IMR-90 (cell line): ENCODE data around the gene CYP2E1. TPM values are rescaled to one million over a fixed set of nuclear protein-coding genes. Genes with fewer than 3 reads are reported as not detected.

Source experiments
- ATAC-seq: fragments of 200-7000 bp; cut with Tn5 transposase; 2 replicates; pipeline ENCODE4 v1.9.1; 2020; ENCODE audit warnings: low read depth, mild to moderate bottlenecking, moderate library complexity
- Bru-seq: library from RNA; stranded (reverse); fragments of 400-500 nt; gene quantifications from one replicate; lab custom pipeline; 2021; lab: Mats Ljungman, UMichigan
- BruChase-seq, 2 experiments: library from RNA; stranded (reverse); fragments of 400-500 nt; gene quantifications; one replicate each; lab custom pipeline; 2021; lab: Mats Ljungman, UMichigan
- BruUV-seq: library from RNA; stranded (reverse); fragments of 400-500 nt; replicated peaks from 2 replicates; lab custom pipeline; 2021; lab: Mats Ljungman, UMichigan
- CTCF ChIA-PET: fragments of 300-600 bp; formaldehyde crosslinking; extraction: SDS; loops from one replicate; lab custom pipeline; 2021; ENCODE audit warnings: antibody characterized with exemption; lab: Yijun Ruan, JAX
- POLR2A ChIA-PET: fragments of 300-600 bp; sonication (Branson Sonifier 250); formaldehyde crosslinking; loops from one replicate; lab custom pipeline; 2022; ENCODE audit warnings: antibody characterized with exemption; ENCODE audit not compliant: unreplicated experiment; lab: Charles Lee
- DNase-seq: peaks from one replicate; pipeline ENCODE4 v3.0.0; 2013
- H2AFZ ChIP-seq: replicated peaks from 2 replicates; pipeline ENCODE3; 2013; ENCODE audit warnings: low read length, mild to moderate bottlenecking; ENCODE audit not compliant: poor library complexity
- H2AK5ac ChIP-seq: 2 replicates; pipeline ENCODE4 v1.6.1; 2013; ENCODE audit warnings: low read depth, low read length, inconsistent platforms
- H2AK9ac ChIP-seq: replicated peaks from 2 replicates; pipeline ENCODE3; 2013; ENCODE audit warnings: mild to moderate bottlenecking, low read depth, low read length, moderate library complexity; ENCODE audit not compliant: poor library complexity
- H2BK120ac ChIP-seq: 2 replicates; pipeline ENCODE4 v1.6.1; 2013; ENCODE audit warnings: low read depth, low read length, inconsistent platforms
- H2BK15ac ChIP-seq: 3 replicates; pipeline ENCODE4 v1.6.1; 2013; ENCODE audit warnings: low read depth, low read length, inconsistent platforms
- H2BK20ac ChIP-seq: 2 replicates; pipeline ENCODE4 v1.6.1; 2013; ENCODE audit warnings: low read depth, mild to moderate bottlenecking, inconsistent platforms, low read length, moderate library complexity
- H2BK5ac ChIP-seq: 2 replicates; pipeline ENCODE4 v1.6.1; 2013; ENCODE audit warnings: mild to moderate bottlenecking, low read depth, low read length, inconsistent platforms; ENCODE audit not compliant: poor library complexity, severe bottlenecking
- H3K14ac ChIP-seq: replicated peaks from 2 replicates; pipeline ENCODE4 v1.6.1; 2013; ENCODE audit warnings: low read depth, low read length, inconsistent platforms
- H3K18ac ChIP-seq: 2 replicates; pipeline ENCODE4 v1.6.1; 2013; ENCODE audit warnings: low read depth, low read length, control low read depth
- H3K23ac ChIP-seq: 2 replicates; pipeline ENCODE4 v1.6.1; 2013; ENCODE audit warnings: low read depth, low read length, inconsistent platforms
- H3K27ac ChIP-seq: 2 replicates; pipeline ENCODE4 v1.5.1; 2013; ENCODE audit warnings: mild to moderate bottlenecking, control low read depth, low read length; ENCODE audit not compliant: insufficient read depth
- H3K27me3 ChIP-seq: 2 replicates; pipeline ENCODE4 v1.6.1; 2013; ENCODE audit warnings: low read length; ENCODE audit not compliant: control insufficient read depth, insufficient read depth
- H3K36me3 ChIP-seq: 2 replicates; pipeline ENCODE4 v1.6.1; 2013; ENCODE audit warnings: low read length, mixed read lengths; ENCODE audit not compliant: control insufficient read depth, insufficient read depth
- H3K4ac ChIP-seq: 2 replicates; pipeline ENCODE4 v1.6.1; 2013; ENCODE audit warnings: low read depth, low read length, inconsistent platforms
- H3K4me1 ChIP-seq: 2 replicates; pipeline ENCODE4 v1.6.1; 2013; ENCODE audit warnings: low read length, mixed read lengths; ENCODE audit not compliant: control insufficient read depth, insufficient read depth
- H3K4me2 ChIP-seq: 2 replicates; pipeline ENCODE4 v1.6.1; 2013; ENCODE audit warnings: low read depth, mild to moderate bottlenecking, control low read depth, low read length, moderate library complexity
- H3K4me3 ChIP-seq: 2 replicates; pipeline ENCODE4 v1.5.1; 2013; ENCODE audit warnings: low read depth, mild to moderate bottlenecking, control low read depth, low read length, moderate library complexity; ENCODE audit not compliant: insufficient read depth
- H3K56ac ChIP-seq: 2 replicates; pipeline ENCODE4 v1.6.1; 2013; ENCODE audit warnings: low read length, inconsistent platforms; ENCODE audit not compliant: insufficient read depth; ENCODE audit errors: extremely low read depth
- H3K79me1 ChIP-seq, 2 experiments: 2 replicates each; pipeline ENCODE4 v1.6.1; 2013; ENCODE audit warnings: low read length in 2 of 2, inconsistent platforms in 1 of 2, low read depth in 1 of 2
- H3K9ac ChIP-seq: 2 replicates; pipeline ENCODE4 v1.6.1; 2013; ENCODE audit warnings: low read depth, low read length, control low read depth
- H3K9me1 ChIP-seq: 2 replicates; pipeline ENCODE4 v1.6.1; 2013; ENCODE audit warnings: low read length, inconsistent platforms; ENCODE audit not compliant: insufficient read depth
- H3K9me3 ChIP-seq: 2 replicates; pipeline ENCODE4 v1.6.1; 2013; ENCODE audit warnings: low read length; ENCODE audit not compliant: control insufficient read depth, insufficient read depth
- H4K20me1 ChIP-seq: 2 replicates; pipeline ENCODE4 v1.6.1; 2013; ENCODE audit warnings: low read length, inconsistent platforms; ENCODE audit not compliant: insufficient read depth
- H4K5ac ChIP-seq: 2 replicates; pipeline ENCODE4 v1.6.1; 2013; ENCODE audit warnings: mild to moderate bottlenecking, low read depth, low read length, control low read depth
- H4K8ac ChIP-seq, 2 experiments: 2 replicates each; pipeline ENCODE4 v1.6.1; 2013; ENCODE audit warnings: low read depth in 2 of 2, low read length in 2 of 2, control low read depth in 1 of 2, inconsistent platforms in 1 of 2
- H4K91ac ChIP-seq: 2 replicates; pipeline ENCODE4 v1.6.1; 2013; ENCODE audit warnings: low read depth, low read length, inconsistent platforms; ENCODE audit not compliant: insufficient read depth
- CEBPB ChIP-seq: IDR thresholded peaks from 2 replicates; pipeline ENCODE4 v1.6.1; 2012; ENCODE audit warnings: low read depth, low read length, improper control_type of control experiment
- CHD1 ChIP-seq: IDR thresholded peaks from 2 replicates; pipeline ENCODE4 v1.6.1; 2012; ENCODE audit warnings: low read depth, low read length, improper control_type of control experiment
- FOS ChIP-seq: fragments of 150-350 bp; IDR thresholded peaks from 2 replicates; pipeline ENCODE4 v1.6.1; 2016; ENCODE audit warnings: low read depth, low read length
- MAFK ChIP-seq: IDR thresholded peaks from 2 replicates; pipeline ENCODE4 v1.6.1; 2012; ENCODE audit warnings: low read depth, low read length, improper control_type of control experiment
- MAZ ChIP-seq: IDR thresholded peaks from 2 replicates; pipeline ENCODE4 v1.6.1; 2012; ENCODE audit warnings: low read depth, mild to moderate bottlenecking, low read length, improper control_type of control experiment, moderate library complexity, borderline replicate concordance
- MXI1 ChIP-seq: IDR thresholded peaks from 2 replicates; pipeline ENCODE4 v1.6.1; 2012; ENCODE audit warnings: low read depth, mild to moderate bottlenecking, low read length, moderate library complexity, borderline replicate concordance
- NFE2L2 ChIP-seq: fragments of 150-350 bp; IDR thresholded peaks from 2 replicates; pipeline ENCODE4 v1.6.1; 2016; ENCODE audit warnings: low read depth, mild to moderate bottlenecking, low read length
- POLR2A ChIP-seq: IDR thresholded peaks from 2 replicates; pipeline ENCODE4 v1.6.1; 2012; ENCODE audit warnings: mild to moderate bottlenecking, low read depth, low read length
- RAD21 ChIP-seq: IDR thresholded peaks from 2 replicates; pipeline ENCODE4 v1.6.1; 2012; ENCODE audit warnings: low read length, improper control_type of control experiment
- RCOR1 ChIP-seq: IDR thresholded peaks from 2 replicates; pipeline ENCODE4 v1.6.1; 2012; ENCODE audit warnings: mild to moderate bottlenecking, low read length, improper control_type of control experiment; ENCODE audit not compliant: insufficient replicate concordance
- SMC3 ChIP-seq: fragments of 150-350 bp; IDR thresholded peaks from 2 replicates; pipeline ENCODE4 v1.6.1; 2016; ENCODE audit warnings: low read depth, mild to moderate bottlenecking, antibody characterized with exemption, low read length, moderate library complexity
- WGBS, 2 experiments: methylation state at CpG; one replicate each; pipeline versions ENCODE4 v1.1.5 to v1.1.7; 2013; ENCODE audit warnings: missing lambda C conversion rate in 2 of 2; ENCODE audit not compliant: insufficient read length in 1 of 2; ENCODE audit errors: extremely low coverage in 2 of 2; 5-methylcytosine and 5-hydroxymethylcytosine counted together
- dilution Hi-C: fragments of 300-500 bp; cut with HindIII; formaldehyde crosslinking; loops from one replicate; pipeline ENCODE4 v1.14.3; 2018; ENCODE audit warnings: low sequenced_read_pairs; ENCODE audit not compliant: unreplicated experiment
- in situ Hi-C: fragments of 300-500 bp; cut with MboI; formaldehyde crosslinking; loops from 3 replicates; pipeline ENCODE4 v1.14.3; 2019; ENCODE audit warnings: low sequenced_read_pairs, inconsistent platforms, mixed read lengths
- intact Hi-C: fragments of 100-400 bp; cut with micrococcal nuclease; formaldehyde crosslinking; loops from 2 replicates; pipeline ENCODE4 v1.10.0; 2022
- long read RNA-seq: library from polyadenylated mRNA; unstranded; transcript quantifications from one replicate; pipeline ENCODE4 v2.0.0, GENCODE V29; 2021; ENCODE audit not compliant: unreplicated experiment
- polyA plus RNA-seq, 3 experiments: library from polyadenylated mRNA; depleted of rRNA; stranded (reverse); fragments of >200 nt; gene quantifications; 2 replicates each; pipeline ENCODE4 v1.2.3, GENCODE V29; 2012; ENCODE audit warnings: low replicate concordance in 1 of 3
- total RNA-seq: library from RNA; depleted of rRNA; stranded (reverse); fragments of >200 nt; gene quantifications from 2 replicates; pipeline ENCODE4 v1.2.3, GENCODE V29; 2012; rRNA removed
- TF ChIP-seq, protein P1 (sequence below): fragments of 150-350 bp; IDR thresholded peaks from 2 replicates; pipeline ENCODE4 v1.6.1; 2016; ENCODE audit warnings: low read depth, mild to moderate bottlenecking, low read length, moderate library complexity, borderline replicate concordance
- TF ChIP-seq, protein P2 (sequence below): fragments of 150-350 bp; IDR thresholded peaks from 2 replicates; pipeline ENCODE4 v1.6.1; 2017; ENCODE audit warnings: mild to moderate bottlenecking, antibody characterized with exemption, low read length, low read depth
- TF ChIP-seq, protein P3 (sequence below): conservative IDR thresholded peaks from 2 replicates; pipeline ENCODE4 v1.5.1; 2012; ENCODE audit warnings: mild to moderate bottlenecking, low read depth, low read length, improper control_type of control experiment

The CYP2E1 gene
- total RNA-seq = 0.36 and 0.56 TPM in 2 replicates
- polyA plus RNA-seq (2012; rRNA removed) = 1.1 and 1.7 TPM in 2 replicates
- polyA plus RNA-seq (2012; cell fraction: cytosol; rRNA removed) = 0.43 and 1.5 TPM in 2 replicates
- polyA plus RNA-seq (2012; cell fraction: nucleus; rRNA removed; ENCODE audit: low replicate concordance) = 6.8 and 14.7 TPM in 2 replicates
- Bru-seq, nascent RNA = percentile 45 among the genes with signal in this experiment
- percentile 48 among the genes with signal in this experiment for BruChase-seq, experiment 1, labeled RNA remaining after a 6-hour chase
- percentile 72 among the genes with signal in this experiment for BruChase-seq, experiment 2, labeled RNA remaining after a 2-hour chase
- long read RNA-seq = 0 reads

DNA sequence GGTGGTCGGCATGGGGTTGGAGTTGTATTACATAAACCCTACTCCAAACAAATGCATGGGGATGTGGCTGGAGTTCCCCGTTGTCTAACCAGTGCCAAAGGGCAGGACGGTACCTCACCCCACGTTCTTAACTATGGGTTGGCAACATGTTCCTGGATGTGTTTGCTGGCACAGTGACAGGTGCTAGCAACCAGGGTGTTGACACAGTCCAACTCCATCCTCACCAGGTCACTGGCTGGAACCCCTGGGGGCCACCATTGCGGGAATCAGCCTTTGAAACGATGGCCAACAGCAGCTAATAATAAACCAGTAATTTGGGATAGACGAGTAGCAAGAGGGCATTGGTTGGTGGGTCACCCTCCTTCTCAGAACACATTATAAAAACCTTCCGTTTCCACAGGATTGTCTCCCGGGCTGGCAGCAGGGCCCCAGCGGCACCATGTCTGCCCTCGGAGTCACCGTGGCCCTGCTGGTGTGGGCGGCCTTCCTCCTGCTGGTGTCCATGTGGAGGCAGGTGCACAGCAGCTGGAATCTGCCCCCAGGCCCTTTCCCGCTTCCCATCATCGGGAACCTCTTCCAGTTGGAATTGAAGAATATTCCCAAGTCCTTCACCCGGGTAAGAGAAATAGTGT, at the start of gene CYP2E1:
Gene CYP2E1 (plus strand): TSS at position 407 of the 632 bp plus-strand sequence. CDS start 33 bp downstream, at position 440.
- CTCF ChIA-PET = no interaction called here
- H2BK120ac ChIP-seq = no peak within 1 kb of the TSS
- 25% methylated on average over 1 of the region's 16 CpGs; no CpG with 5 or more reads in 1 of the 2 experiments for WGBS, 2 experiments
- TF ChIP-seq CEBPB (no peak), NFE2L2 (no peak), SMC3 (no peak), FOS (no peak), MXI1 (no peak), MAFK (no peak), RAD21 (no peak), CHD1 (no peak), MAZ (no peak), RCOR1 (no peak), POLR2A (no peak)
- TF ChIP-seq, protein P1, sequence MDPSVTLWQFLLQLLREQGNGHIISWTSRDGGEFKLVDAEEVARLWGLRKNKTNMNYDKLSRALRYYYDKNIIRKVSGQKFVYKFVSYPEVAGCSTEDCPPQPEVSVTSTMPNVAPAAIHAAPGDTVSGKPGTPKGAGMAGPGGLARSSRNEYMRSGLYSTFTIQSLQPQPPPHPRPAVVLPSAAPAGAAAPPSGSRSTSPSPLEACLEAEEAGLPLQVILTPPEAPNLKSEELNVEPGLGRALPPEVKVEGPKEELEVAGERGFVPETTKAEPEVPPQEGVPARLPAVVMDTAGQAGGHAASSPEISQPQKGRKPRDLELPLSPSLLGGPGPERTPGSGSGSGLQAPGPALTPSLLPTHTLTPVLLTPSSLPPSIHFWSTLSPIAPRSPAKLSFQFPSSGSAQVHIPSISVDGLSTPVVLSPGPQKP = no peak
- TF ChIP-seq, protein P2, sequence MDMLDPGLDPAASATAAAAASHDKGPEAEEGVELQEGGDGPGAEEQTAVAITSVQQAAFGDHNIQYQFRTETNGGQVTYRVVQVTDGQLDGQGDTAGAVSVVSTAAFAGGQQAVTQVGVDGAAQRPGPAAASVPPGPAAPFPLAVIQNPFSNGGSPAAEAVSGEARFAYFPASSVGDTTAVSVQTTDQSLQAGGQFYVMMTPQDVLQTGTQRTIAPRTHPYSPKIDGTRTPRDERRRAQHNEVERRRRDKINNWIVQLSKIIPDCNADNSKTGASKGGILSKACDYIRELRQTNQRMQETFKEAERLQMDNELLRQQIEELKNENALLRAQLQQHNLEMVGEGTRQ = no peak
- TF ChIP-seq, protein P3, sequence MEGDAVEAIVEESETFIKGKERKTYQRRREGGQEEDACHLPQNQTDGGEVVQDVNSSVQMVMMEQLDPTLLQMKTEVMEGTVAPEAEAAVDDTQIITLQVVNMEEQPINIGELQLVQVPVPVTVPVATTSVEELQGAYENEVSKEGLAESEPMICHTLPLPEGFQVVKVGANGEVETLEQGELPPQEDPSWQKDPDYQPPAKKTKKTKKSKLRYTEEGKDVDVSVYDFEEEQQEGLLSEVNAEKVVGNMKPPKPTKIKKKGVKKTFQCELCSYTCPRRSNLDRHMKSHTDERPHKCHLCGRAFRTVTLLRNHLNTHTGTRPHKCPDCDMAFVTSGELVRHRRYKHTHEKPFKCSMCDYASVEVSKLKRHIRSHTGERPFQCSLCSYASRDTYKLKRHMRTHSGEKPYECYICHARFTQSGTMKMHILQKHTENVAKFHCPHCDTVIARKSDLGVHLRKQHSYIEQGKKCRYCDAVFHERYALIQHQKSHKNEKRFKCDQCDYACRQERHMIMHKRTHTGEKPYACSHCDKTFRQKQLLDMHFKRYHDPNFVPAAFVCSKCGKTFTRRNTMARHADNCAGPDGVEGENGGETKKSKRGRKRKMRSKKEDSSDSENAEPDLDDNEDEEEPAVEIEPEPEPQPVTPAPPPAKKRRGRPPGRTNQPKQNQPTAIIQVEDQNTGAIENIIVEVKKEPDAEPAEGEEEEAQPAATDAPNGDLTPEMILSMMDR = no peak

More for the DNA sequence above, at the start of gene CYP2E1:
- Histone ChIP-seq H3K36me3 (no peaks in the 10 kb centered on the region), H3K9me1 (no peaks in the 10 kb centered on the region), H2BK15ac (no peak within 1 kb of the TSS), H3K56ac (no peak within 1 kb of the TSS), H3K4me1 (no peaks in the 10 kb centered on the region), H3K79me1 (no peaks in the 10 kb centered on the region), H2BK5ac (no peak within 1 kb of the TSS), H3K23ac (no peak within 1 kb of the TSS), H4K20me1 (no peaks in the 10 kb centered on the region), H3K4me3 (no peak within 1 kb of the TSS), H3K27ac (no peak within 1 kb of the TSS), H2AK5ac (no peak within 1 kb of the TSS), H3K4ac (no peak within 1 kb of the TSS), H2AFZ (peak within 1 kb of the TSS; percentile 64), H3K14ac (no peak within 1 kb of the TSS), H4K91ac (no peak within 1 kb of the TSS), H4K5ac (no peak within 1 kb of the TSS), H3K18ac (no peak within 1 kb of the TSS), H3K9me3 (peaks cover 4% of the 10 kb centered on the region; the same call in 1 of the 2 replicates), H2AK9ac (no peak within 1 kb of the TSS), H3K27me3 (peaks cover 39% of the 10 kb centered on the region), H4K8ac (no peak within 1 kb of the TSS), H3K4me2 (peak within 1 kb of the TSS; percentile 75; the same call in 1 of the 2 replicates), H2BK20ac (no peak within 1 kb of the TSS), H3K9ac (no peak within 1 kb of the TSS)
- intact Hi-C loops (loop anchor here (10.0 kb wide), 1 partner anchor 202 kb away; no protein-coding TSS in a partner anchor), dilution Hi-C loops (no loop called here), in situ Hi-C loops (no loop called here)
- POLR2A ChIA-PET = no interaction called here
- DNase-seq = no peak
- no peak for ATAC-seq
- BruUV-seq = no TSS peak
